Measurements from ENCODE around the gene PIGB. TPM values are rescaled to one million over a fixed set of nuclear protein-coding genes. Genes with fewer than 3 reads are reported as not detected.
"Not testable (repeated sequence)": the region's sequence is repeated elsewhere in the genome, so short reads cannot be mapped to it uniquely, and the experiment has no call there.

Gene PIGB
- total and polyA plus RNA-seq, 4 experiments from 2014 or later, result 13.0 to 28.6 (median 22.5) TPM

DNA sequence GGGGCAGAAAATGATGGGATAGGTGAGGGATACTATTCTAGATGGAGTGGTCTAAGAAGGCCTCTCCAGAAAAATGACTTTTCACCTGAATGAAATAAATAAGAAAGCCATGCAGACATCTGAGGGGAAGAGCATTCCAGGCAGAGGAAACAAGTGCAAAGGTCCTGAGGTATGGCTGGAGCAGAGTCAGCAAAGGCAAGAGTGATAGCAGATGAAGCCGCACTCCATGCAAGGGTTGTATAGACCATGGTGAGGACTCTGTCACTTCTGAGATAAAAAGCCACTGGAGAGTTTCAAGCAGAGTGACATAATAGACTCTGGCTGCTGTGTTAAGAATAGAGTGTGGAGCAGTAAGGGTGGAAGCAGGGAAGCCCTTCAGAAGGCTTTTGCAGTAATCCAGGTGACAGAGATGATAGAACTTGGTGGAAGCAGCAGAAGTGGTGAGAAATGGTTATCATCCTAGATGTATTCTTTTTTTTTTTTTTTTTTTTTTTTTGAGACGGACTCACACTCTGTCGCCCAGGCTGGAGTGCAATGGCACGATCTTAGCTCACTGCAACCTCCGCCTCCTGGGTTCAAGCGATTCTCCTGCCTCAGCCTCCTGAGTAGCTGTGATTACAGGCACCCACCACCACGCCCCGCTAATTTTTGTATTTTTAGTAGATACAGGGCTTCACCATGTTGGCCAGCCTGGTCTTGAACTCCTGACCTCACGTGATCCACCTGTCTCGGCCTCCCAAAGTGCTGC, 32.4 kb upstream of the PIGB start:
- H3K36me3 ChIP-seq (ENCODE audit: insufficient read depth, low read length); intact Hi-C loops (cut with micrococcal nuclease); DNase-seq; H3K27me3 Mint-ChIP-seq; H3K27me3 ChIP-seq (ENCODE audit: insufficient read depth, low read length); H3K4me3 ChIP-seq (ENCODE audit: low read length in 2 of 2); H3K9me3 Mint-ChIP-seq; H3K9me3 ChIP-seq (ENCODE audit: control insufficient read depth in 1 of 2, low read length in 2 of 2); H3K27ac ChIP-seq (ENCODE audit: low read depth, low read length): not testable (repeated sequence)
- Mint-ChIP-seq H3K4me1 (peaks cover 61 to 89% (median 67%) of the 10 kb centered on the region in 4 donors), H3K36me3 (peaks cover 7 to 19% of the 10 kb centered on the region in 2 donors), H3K27ac (peak overlapping the region; percentile 57 to 98 (median 95)), H3K4me3 (peak overlapping the region in 7 of 8 donors; percentile 59 to 95 (median 94))
- H3K4me1 ChIP-seq (ENCODE audit: insufficient read depth, low read length), result peaks cover 76% of the 10 kb centered on the region
- ChIA-PET POLR2A (ENCODE audit: partially characterized antibody) (interaction anchor here (1.7 to 14.7 kb wide), 2 partner anchors 19 to 66 kb away, joined by 7 to 201 read pairs; no protein-coding TSS in a partner anchor), CTCF (ENCODE audit: partially characterized antibody) (interaction anchor here (1.1 to 3.3 kb wide), 5 partner anchors 10 to 147 kb away, joined by 3 to 21 read pairs (median 4); no protein-coding TSS in a partner anchor)

- Histone ChIP-seq H3K27ac (ENCODE audit: low read depth, low read length) (peak overlapping the region; percentile 96), H3K36me3 (ENCODE audit: insufficient read depth, low read length) (no peaks in the 10 kb centered on the region), H3K9me3 (ENCODE audit: control insufficient read depth in 1 of 2, low read length in 2 of 2) (no peaks in the 10 kb centered on the region), H3K4me1 (ENCODE audit: insufficient read depth, low read length) (peaks cover 60% of the 10 kb centered on the region), H3K4me3 (ENCODE audit: low read length in 2 of 2) (peak overlapping the region in 1 of 2 donors; percentile 85), H3K27me3 (ENCODE audit: insufficient read depth, low read length) (no peaks in the 10 kb centered on the region)
- H3K27ac Mint-ChIP-seq, result peak overlapping the region; percentile 87 to 98 (median 96)
- H3K9me3 Mint-ChIP-seq, result no peaks in the 10 kb centered on the region
- H3K36me3 Mint-ChIP-seq, result peaks cover 7 to 19% of the 10 kb centered on the region in 2 donors
- no peak for DNase-seq
- intact Hi-C loops (cut with micrococcal nuclease), result loop anchor here (2.0 kb wide), 1 partner anchor 121 kb away; the partner anchor contains the start of genes CCPG1 and PIERCE2
- H3K4me1 Mint-ChIP-seq, result peaks cover 45 to 74% (median 52%) of the 10 kb centered on the region in 4 donors
- ChIA-PET CTCF (ENCODE audit: partially characterized antibody) (interaction anchor here (0.8 to 3.3 kb wide), 12 partner anchors 11 to 151 kb away, joined by 3 to 21 read pairs (median 3); partner anchors contain the start of genes PIGB and PIGBOS1), POLR2A (ENCODE audit: partially characterized antibody) (interaction anchor here (0.6 to 14.7 kb wide), 10 partner anchors 9 to 957 kb away, joined by 3 to 201 read pairs (median 6); partner anchors contain the start of genes CCPG1, PIERCE2, PIGB and PIGBOS1)
- peak overlapping the region; percentile 93 to 96 (median 94) for H3K4me3 Mint-ChIP-seq
- H3K27me3 Mint-ChIP-seq, result no peaks in the 10 kb centered on the region
Measured at GRCh38 chr15:55288006-55288717, 30.9 kb upstream of the PIGB start.

- Histone ChIP-seq H3K27me3 (ENCODE audit: insufficient read depth, low read length) (no peaks in the 10 kb centered on the region), H3K9me3 (ENCODE audit: control insufficient read depth in 1 of 2, low read length in 2 of 2) (no peaks in the 10 kb centered on the region), H3K4me1 (ENCODE audit: insufficient read depth, low read length) (peaks cover 50% of the 10 kb centered on the region), H3K36me3 (ENCODE audit: insufficient read depth, low read length) (no peaks in the 10 kb centered on the region), H3K27ac (ENCODE audit: low read depth, low read length) (peak overlapping the region; percentile 96), H3K4me3 (ENCODE audit: low read length in 2 of 2) (peak overlapping the region; percentile 72 to 85)
- intact Hi-C loops (cut with micrococcal nuclease), result loop anchor here (2.0 kb wide), 1 partner anchor 120 kb away; the partner anchor contains the start of genes CCPG1 and PIERCE2
- peak; percentile 23 to 61 (median 29) for DNase-seq
- CTCF ChIA-PET (ENCODE audit: partially characterized antibody), result interaction anchor here (1.1 to 3.3 kb wide), 3 partner anchors 12 to 72 kb away, joined by 3 to 21 read pairs (median 6); no protein-coding TSS in a partner anchor
- Mint-ChIP-seq H3K4me1 (peaks cover 38 to 64% (median 44%) of the 10 kb centered on the region in 4 donors), H3K27me3 (no peaks in the 10 kb centered on the region), H3K9me3 (no peaks in the 10 kb centered on the region), H3K27ac (peak overlapping the region; percentile 87 to 98 (median 96)), H3K36me3 (peaks cover 7 to 19% of the 10 kb centered on the region in 2 donors), H3K4me3 (peak overlapping the region; percentile 93 to 96 (median 94))
- POLR2A ChIA-PET (ENCODE audit: partially characterized antibody), result interaction anchor here (1.0 to 14.7 kb wide), 6 partner anchors 11 to 93 kb away, joined by 3 to 201 read pairs (median 6); partner anchors contain the start of genes PIGB, PIGBOS1 and RSL24D1
Measured at GRCh38 chr15:55289011-55289745, 29.8 kb upstream of the PIGB start.

DNA sequence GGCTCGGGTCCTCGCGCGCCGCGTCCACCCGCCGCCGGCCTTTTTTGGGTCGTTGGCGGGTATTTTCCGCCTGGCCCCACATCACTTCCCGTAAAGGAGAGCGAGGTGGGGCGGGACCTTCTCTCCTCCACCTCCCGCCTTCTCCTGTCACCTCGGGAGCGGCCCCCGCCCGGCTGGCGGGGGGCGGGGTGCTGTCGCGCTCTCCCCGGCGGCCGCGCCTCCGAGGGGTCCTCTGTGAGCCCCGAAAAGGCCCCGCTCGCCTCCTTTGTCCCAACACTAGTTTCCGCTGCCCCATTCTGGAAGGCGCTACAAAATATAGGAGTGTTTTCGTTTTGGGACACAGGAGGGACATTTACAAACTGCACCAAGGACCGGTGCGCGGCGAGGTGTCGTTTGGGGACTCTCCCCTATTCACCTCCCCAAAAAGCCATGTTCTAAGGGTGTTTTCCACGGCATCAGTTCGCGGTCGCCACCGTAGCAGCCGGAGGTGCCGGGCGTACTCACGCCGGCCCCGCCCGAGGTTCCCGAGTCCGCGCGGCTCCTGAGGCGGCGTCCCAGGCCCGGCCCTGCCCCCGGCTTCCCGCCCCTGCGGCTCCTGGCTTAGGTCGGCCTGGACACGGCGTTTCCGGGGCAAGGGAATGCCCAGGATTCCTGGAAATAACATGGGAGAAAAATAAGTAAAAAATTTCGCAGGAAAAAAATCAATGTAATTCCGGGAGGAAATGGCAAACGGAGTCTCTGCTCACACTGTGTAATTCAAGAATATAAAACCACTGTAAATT, 29.1 kb upstream of the PIGB start, which contains the start of gene RAB27A:
TSS of gene RAB27A (minus strand) at position 68 of the 782 bp plus-strand sequence. CDS start 54,879 bp downstream, outside the sequence.
- Histone ChIP-seq H3K36me3 (ENCODE audit: insufficient read depth, low read length) (no peaks in the 10 kb centered on the region), H3K27ac (ENCODE audit: low read depth, low read length) (peak within 1 kb of the TSS; percentile 96), H3K4me3 (ENCODE audit: low read length in 2 of 2) (peak within 1 kb of the TSS; percentile 72 to 85), H3K9me3 (ENCODE audit: control insufficient read depth in 1 of 2, low read length in 2 of 2) (no peaks in the 10 kb centered on the region), H3K27me3 (ENCODE audit: insufficient read depth, low read length) (no peaks in the 10 kb centered on the region), H3K4me1 (ENCODE audit: insufficient read depth, low read length) (peaks cover 42% of the 10 kb centered on the region)
- H3K4me3 Mint-ChIP-seq, result peak within 1 kb of the TSS; percentile 93 to 96 (median 94)
- ChIA-PET CTCF (ENCODE audit: partially characterized antibody) (interaction anchor here (1.1 to 5.0 kb wide), 10 partner anchors 8 to 150 kb away, joined by 3 to 159 read pairs (median 6); no protein-coding TSS in a partner anchor), POLR2A (ENCODE audit: partially characterized antibody) (interaction anchor here (1.0 to 14.7 kb wide), 8 partner anchors 12 to 93 kb away, joined by 3 to 201 read pairs (median 8); partner anchors contain the start of genes PIGB, PIGBOS1 and RSL24D1)
- no peaks in the 10 kb centered on the region for H3K9me3 Mint-ChIP-seq
- H3K36me3 Mint-ChIP-seq, result peaks cover 7 to 19% of the 10 kb centered on the region in 2 donors
- H3K27me3 Mint-ChIP-seq, result no peaks in the 10 kb centered on the region
- intact Hi-C loops (cut with micrococcal nuclease), result loop anchor here (1.0 to 2.0 kb wide), 9 partner anchors 11 to 149 kb away; partner anchors contain the start of genes CCPG1, PIERCE2, PIGB and PIGBOS1
- peaks cover 32 to 56% (median 37%) of the 10 kb centered on the region in 4 donors for H3K4me1 Mint-ChIP-seq
- peak; percentile 73 to 90 (median 74) for DNase-seq
- peak within 1 kb of the TSS; percentile 87 to 98 (median 96) for H3K27ac Mint-ChIP-seq

- Histone ChIP-seq H3K27me3 (ENCODE audit: insufficient read depth, low read length) (no peaks in the 10 kb centered on the region), H3K9me3 (ENCODE audit: control insufficient read depth in 1 of 2, low read length in 2 of 2) (no peaks in the 10 kb centered on the region), H3K4me3 (ENCODE audit: low read length in 2 of 2) (peak overlapping the region; percentile 66 to 85), H3K36me3 (ENCODE audit: insufficient read depth, low read length) (no peaks in the 10 kb centered on the region), H3K4me1 (ENCODE audit: insufficient read depth, low read length) (peaks cover 36% of the 10 kb centered on the region), H3K27ac (ENCODE audit: low read depth, low read length) (peak overlapping the region; percentile 96)
- ChIA-PET POLR2A (ENCODE audit: partially characterized antibody) (interaction anchor here (0.8 to 2.0 kb wide), 7 partner anchors 9 to 93 kb away, joined by 3 to 8 read pairs (median 4); partner anchors contain the start of genes PIGB, PIGBOS1 and RSL24D1), CTCF (ENCODE audit: partially characterized antibody) (interaction anchor here (0.8 to 5.0 kb wide), 23 partner anchors 9 to 261 kb away, joined by 3 to 159 read pairs (median 5); partner anchors contain the start of genes PIGB, PIGBOS1 and RSL24D1)
- Mint-ChIP-seq H3K27ac (peak overlapping the region; percentile 87 to 96 (median 95)), H3K4me3 (peak overlapping the region; percentile 88 to 96 (median 93)), H3K36me3 (peaks cover 7 to 17% of the 10 kb centered on the region in 2 donors), H3K4me1 (peaks cover 26 to 49% (median 31%) of the 10 kb centered on the region in 4 donors), H3K9me3 (no peaks in the 10 kb centered on the region), H3K27me3 (no peaks in the 10 kb centered on the region)
- peak; percentile 80 to 84 (median 82) for DNase-seq
- intact Hi-C loops (cut with micrococcal nuclease), result loop anchor here (1.0 to 2.0 kb wide), 8 partner anchors 11 to 149 kb away; partner anchors contain the start of genes PIGB and PIGBOS1
Measured at GRCh38 chr15:55290528-55291057, 28.4 kb upstream of the PIGB start.

Data from CD4-positive, alpha-beta memory T cell (primary cell).